HG03139 (cell line): ENCODE data around the gene ARL13B.
"Not testable (repeated sequence)": the region's sequence is repeated elsewhere in the genome, so short reads cannot be mapped to it uniquely, and the experiment has no call there.

ENCODE experiments used
- ATAC-seq: cut with Tn5 transposase; IDR thresholded peaks from one replicate; pipeline ENCODE4 v1.9.1; 2021; ENCODE audit not compliant: unreplicated experiment

The ARL13B gene

GRCh38 chr3:93994056-93994455 lies 14.1 kb downstream of the ARL13B start:
- ATAC-seq = no peak

GRCh38 chr3:94001191-94001590 lies 21.2 kb downstream of the ARL13B start:
- ATAC-seq = no peak

- no peak for ATAC-seq
Observed at GRCh38 chr3:94001827-94002495, 22.0 kb downstream of the ARL13B start.

- peak; percentile 94 for ATAC-seq
Observed at GRCh38 chr3:94004301-94004910, 24.5 kb downstream of the ARL13B start.

- ATAC-seq = no peak
Observed at GRCh38 chr3:94008253-94008652, 28.3 kb downstream of the ARL13B start.

GRCh38 chr3:94009608-94010007 lies 29.7 kb downstream of the ARL13B start:
- no peak for ATAC-seq

GRCh38 chr3:94011233-94011711 lies 31.3 kb downstream of the ARL13B start:
- no peak for ATAC-seq

- ATAC-seq = no peak
Observed at GRCh38 chr3:94012185-94012584, 32.2 kb downstream of the ARL13B start.

GRCh38 chr3:94015025-94015424 lies 35.1 kb downstream of the ARL13B start:
- no peak for ATAC-seq

- ATAC-seq = no peak
Observed at GRCh38 chr3:94019659-94020058, 39.7 kb downstream of the ARL13B start.

GRCh38 chr3:94020293-94020692 lies 40.3 kb downstream of the ARL13B start:
- no peak for ATAC-seq

- ATAC-seq = no peak
Observed at GRCh38 chr3:94024385-94024784, 44.4 kb downstream of the ARL13B start.

GRCh38 chr3:94026623-94027022 lies 46.7 kb downstream of the ARL13B start:
- ATAC-seq = no peak

GRCh38 chr3:94028093-94028837 lies 48.3 kb downstream of the ARL13B start, which contains the start of gene STX19:
STX19 (minus strand) TSS chr3:94028597; CDS start chr3:94015269, 13,328 bp downstream.
- no peak for ATAC-seq

- peak; percentile 68 for ATAC-seq
Observed at GRCh38 chr3:94036909-94037507, 57.1 kb downstream of the ARL13B start.

- ATAC-seq = no peak
Observed at GRCh38 chr3:94043285-94043684, 63.3 kb downstream of the ARL13B start.

- not testable (repeated sequence) for ATAC-seq
Observed at GRCh38 chr3:94044100-94044936, 64.4 kb downstream of the ARL13B start.

- no peak for ATAC-seq
Observed at GRCh38 chr3:94046533-94046932, 66.6 kb downstream of the ARL13B start.

- no peak for ATAC-seq
Observed at GRCh38 chr3:94049267-94049666, 69.3 kb downstream of the ARL13B start.

- ATAC-seq = no peak
Observed at GRCh38 chr3:94050546-94050945, 70.6 kb downstream of the ARL13B start.

GRCh38 chr3:94061297-94061696 lies 81.3 kb downstream of the ARL13B start:
- no peak for ATAC-seq
